K562 (cell line): ENCODE results near the gene CCDC18. TPM values are rescaled to one million over a fixed set of nuclear protein-coding genes. Genes with fewer than 3 reads are reported as not detected.

Experiments
- FOXP4 ChIP-seq: sonication (generic); formaldehyde crosslinking; IDR thresholded peaks from 2 replicates; pipeline ENCODE4 v1.8.0; 2022; ENCODE audit warnings: mild to moderate bottlenecking, missing genetic modification reagents, borderline replicate concordance
- HDAC1 ChIP-seq, 2 experiments: fragments of 450-650 bp; IDR thresholded peaks; 2 replicates each; pipeline ENCODE4 v1.6.1; 2016 to 2017; ENCODE audit warnings: inconsistent platforms in 1 of 2, mild to moderate bottlenecking in 1 of 2, moderate library complexity in 1 of 2
- MAFK ChIP-seq: IDR thresholded peaks from 2 replicates; pipeline ENCODE4 v1.6.1; 2011; ENCODE audit warnings: low read length, improper control_type of control experiment
- RFX7 ChIP-seq: fragments of 250-450 bp; sonication (Bioruptor Pico); IDR thresholded peaks from 2 replicates; pipeline ENCODE4 v1.5.1; 2021; ENCODE audit warnings: mild to moderate bottlenecking
- TRIM25 ChIP-seq: fragments of 450-650 bp; IDR thresholded peaks from 2 replicates; pipeline ENCODE4 v1.7.0; 2016; ENCODE audit warnings: borderline replicate concordance
- ZNF398 ChIP-seq: fragments of 250-450 bp; sonication (Bioruptor Pico); IDR thresholded peaks from 2 replicates; pipeline ENCODE4 v1.8.0; 2021; ENCODE audit warnings: moderate library complexity, mild to moderate bottlenecking, inconsistent platforms
- polyA plus RNA-seq, 8 experiments: library from polyadenylated mRNA; depleted of rRNA in 4 of 8; stranded (reverse) in 5 of 8; unstranded in 3 of 8; fragments of >200 nt; fragmentation: Nextera tagmentation in 2 of 8; fragmentation: Illumina TruSeq in 1 of 8; extraction: Ambion mirVana in 2 of 8; extraction: Trizol in 1 of 8; gene quantifications; 2 replicates each; pipeline versions ENCODE4 v1.2.1 to v1.2.3, GENCODE V29; 2011 to 2014; ENCODE audit warnings: inconsistent platforms in 1 of 8, missing spikeins in 1 of 8
- total RNA-seq, 7 experiments: library from RNA; depleted of rRNA in 6 of 7; stranded (reverse); fragments of >200 nt in 6 of 7; fragmentation: Illumina TruSeq in 2 of 7; extraction: Trizol in 2 of 7; gene quantifications; 2 replicates each; pipeline versions ENCODE4 v1.2.1 to v1.2.3, GENCODE V29; 2011 to 2021; ENCODE audit warnings: low replicate concordance in 1 of 7
- TF ChIP-seq, protein P1 (sequence below), 2 experiments: fragments of 450-650 bp in 1 of 2; sonication (generic) in 1 of 2; formaldehyde crosslinking in 1 of 2; IDR thresholded peaks; 2 replicates each; pipeline versions ENCODE4 v1.7.1 to v1.9.0; 2016 to 2022; ENCODE audit warnings: inconsistent platforms in 1 of 2, mild to moderate bottlenecking in 1 of 2, missing genetic modification reagents in 1 of 2
- TF ChIP-seq, protein P2 (sequence below): fragments of 450-650 bp; IDR thresholded peaks from 2 replicates; pipeline ENCODE4 v1.6.1; 2017; ENCODE audit warnings: mild to moderate bottlenecking, moderate library complexity

CCDC18 gene
- total and polyA plus RNA-seq, 9 of the 15 experiments (the other 6 are each of a cell fraction or from before 2014, with no cell fraction given), result 19.5 to 34.2 (median 24.3) TPM

DNA sequence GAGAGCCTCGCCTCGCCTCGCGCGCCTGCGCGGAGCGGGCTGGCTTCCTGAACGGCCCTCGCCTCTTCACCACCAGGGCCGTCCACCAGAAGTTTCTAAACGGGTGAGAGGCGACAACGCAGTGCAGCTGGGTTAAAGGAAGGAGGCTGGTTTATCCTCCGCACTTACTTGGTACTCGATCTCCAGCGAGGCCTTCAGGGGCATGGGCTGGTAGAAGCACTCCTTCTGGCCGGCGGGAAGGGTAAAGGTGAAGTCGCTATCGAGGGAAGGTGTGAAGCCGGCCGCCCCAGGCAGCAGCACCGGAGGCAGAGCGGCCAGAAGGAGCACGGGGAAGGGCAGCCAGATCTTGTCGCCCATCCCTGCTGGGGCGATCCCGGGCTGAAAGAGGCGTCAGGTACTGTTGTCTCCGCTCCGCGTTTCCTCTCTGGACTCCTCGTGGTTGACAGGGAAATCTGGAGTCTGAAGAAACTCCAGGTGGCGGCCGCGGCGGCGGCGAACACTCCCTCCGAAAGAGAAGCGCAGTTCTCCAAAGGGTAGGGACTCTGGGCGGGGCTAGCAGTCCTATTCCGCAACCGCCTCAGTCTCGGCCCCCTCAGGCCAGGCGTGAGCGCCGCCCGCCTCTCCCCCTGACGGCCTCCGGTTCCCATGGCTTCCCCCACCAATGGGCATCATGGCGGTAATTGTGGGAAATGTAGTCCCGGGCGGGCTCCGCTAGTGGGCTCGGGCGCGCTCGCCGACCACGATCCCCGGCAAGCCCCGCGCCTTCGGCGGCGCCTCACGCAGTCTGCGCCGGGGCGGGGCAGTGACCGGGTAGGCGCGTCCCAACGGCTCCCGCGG is 420 bp upstream of the CCDC18 start, which contains the start of gene TMED5 (continued):
- TF ChIP-seq, protein P1, sequence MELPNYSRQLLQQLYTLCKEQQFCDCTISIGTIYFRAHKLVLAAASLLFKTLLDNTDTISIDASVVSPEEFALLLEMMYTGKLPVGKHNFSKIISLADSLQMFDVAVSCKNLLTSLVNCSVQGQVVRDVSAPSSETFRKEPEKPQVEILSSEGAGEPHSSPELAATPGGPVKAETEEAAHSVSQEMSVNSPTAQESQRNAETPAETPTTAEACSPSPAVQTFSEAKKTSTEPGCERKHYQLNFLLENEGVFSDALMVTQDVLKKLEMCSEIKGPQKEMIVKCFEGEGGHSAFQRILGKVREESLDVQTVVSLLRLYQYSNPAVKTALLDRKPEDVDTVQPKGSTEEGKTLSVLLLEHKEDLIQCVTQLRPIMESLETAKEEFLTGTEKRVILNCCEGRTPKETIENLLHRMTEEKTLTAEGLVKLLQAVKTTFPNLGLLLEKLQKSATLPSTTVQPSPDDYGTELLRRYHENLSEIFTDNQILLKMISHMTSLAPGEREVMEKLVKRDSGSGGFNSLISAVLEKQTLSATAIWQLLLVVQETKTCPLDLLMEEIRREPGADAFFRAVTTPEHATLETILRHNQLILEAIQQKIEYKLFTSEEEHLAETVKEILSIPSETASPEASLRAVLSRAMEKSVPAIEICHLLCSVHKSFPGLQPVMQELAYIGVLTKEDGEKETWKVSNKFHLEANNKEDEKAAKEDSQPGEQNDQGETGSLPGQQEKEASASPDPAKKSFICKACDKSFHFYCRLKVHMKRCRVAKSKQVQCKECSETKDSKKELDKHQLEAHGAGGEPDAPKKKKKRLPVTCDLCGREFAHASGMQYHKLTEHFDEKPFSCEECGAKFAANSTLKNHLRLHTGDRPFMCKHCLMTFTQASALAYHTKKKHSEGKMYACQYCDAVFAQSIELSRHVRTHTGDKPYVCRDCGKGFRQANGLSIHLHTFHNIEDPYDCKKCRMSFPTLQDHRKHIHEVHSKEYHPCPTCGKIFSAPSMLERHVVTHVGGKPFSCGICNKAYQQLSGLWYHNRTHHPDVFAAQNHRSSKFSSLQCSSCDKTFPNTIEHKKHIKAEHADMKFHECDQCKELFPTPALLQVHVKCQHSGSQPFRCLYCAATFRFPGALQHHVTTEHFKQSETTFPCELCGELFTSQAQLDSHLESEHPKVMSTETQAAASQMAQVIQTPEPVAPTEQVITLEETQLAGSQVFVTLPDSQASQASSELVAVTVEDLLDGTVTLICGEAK (IDR thresholded peaks at IDR 0.05), result no peak
- TF ChIP-seq, protein P1 (CRISPR knock-in tag; IDR thresholded peaks at IDR 0.05), result no peak
- no peak for TF ChIP-seq MAFK
- no peak for TF ChIP-seq RFX7 (CRISPR knock-in tag)
- peak in 1 of 2 experiments; percentile 42; a peak in 2 of 4 replicates for TF ChIP-seq HDAC1 (IDR thresholded peaks at IDR 0.05)
- TF ChIP-seq ZNF398 (CRISPR knock-in tag), result no peak
- TF ChIP-seq TRIM25, result no peak
- no peak for TF ChIP-seq FOXP4 (CRISPR knock-in tag)
- TF ChIP-seq, protein P2, sequence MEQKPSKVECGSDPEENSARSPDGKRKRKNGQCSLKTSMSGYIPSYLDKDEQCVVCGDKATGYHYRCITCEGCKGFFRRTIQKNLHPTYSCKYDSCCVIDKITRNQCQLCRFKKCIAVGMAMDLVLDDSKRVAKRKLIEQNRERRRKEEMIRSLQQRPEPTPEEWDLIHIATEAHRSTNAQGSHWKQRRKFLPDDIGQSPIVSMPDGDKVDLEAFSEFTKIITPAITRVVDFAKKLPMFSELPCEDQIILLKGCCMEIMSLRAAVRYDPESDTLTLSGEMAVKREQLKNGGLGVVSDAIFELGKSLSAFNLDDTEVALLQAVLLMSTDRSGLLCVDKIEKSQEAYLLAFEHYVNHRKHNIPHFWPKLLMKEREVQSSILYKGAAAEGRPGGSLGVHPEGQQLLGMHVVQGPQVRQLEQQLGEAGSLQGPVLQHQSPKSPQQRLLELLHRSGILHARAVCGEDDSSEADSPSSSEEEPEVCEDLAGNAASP, result no peak
